Endodermal cell (in vitro differentiated cells): ENCODE data around the gene LRIT3. TPM values are rescaled to one million over a fixed set of nuclear protein-coding genes. Genes with fewer than 3 reads are reported as not detected.

Experiments used
- DNase-seq: peaks from one replicate; pipeline ENCODE4 v3.0.0-alpha.2; 2017
- H3K27ac ChIP-seq: 2 replicates; pipeline ENCODE4 v1.5.1; 2013; ENCODE audit warnings: mild to moderate bottlenecking, low read depth, low read length, moderate library complexity
- H3K27me3 ChIP-seq: 2 replicates; pipeline ENCODE4 v1.6.1; 2013; ENCODE audit warnings: mild to moderate bottlenecking, low read length, moderate library complexity; ENCODE audit not compliant: insufficient read depth, control insufficient read depth, poor library complexity, severe bottlenecking
- H3K36me3 ChIP-seq: 2 replicates; pipeline ENCODE4 v1.7.0; 2013; ENCODE audit warnings: mild to moderate bottlenecking, low read length, moderate library complexity; ENCODE audit not compliant: control insufficient read depth, insufficient read depth
- H3K4me1 ChIP-seq: one replicate; pipeline ENCODE4 v1.7.0; 2013; ENCODE audit warnings: low read length; ENCODE audit not compliant: control insufficient read depth, insufficient read depth
- H3K4me3 ChIP-seq: 2 replicates; pipeline ENCODE4 v1.5.1; 2013; ENCODE audit warnings: mild to moderate bottlenecking, low read length, moderate library complexity
- H3K9ac ChIP-seq: 2 replicates; pipeline ENCODE4 v1.6.1; 2013; ENCODE audit warnings: mild to moderate bottlenecking, low read length, moderate library complexity; ENCODE audit not compliant: poor library complexity, severe bottlenecking; ENCODE audit errors: extremely low read depth
- H3K9me3 ChIP-seq: 2 replicates; pipeline ENCODE4 v1.6.1; 2013; ENCODE audit warnings: mild to moderate bottlenecking, low read length, moderate library complexity; ENCODE audit not compliant: control insufficient read depth
- H3K27ac Mint-ChIP-seq: 2 replicates; pipeline ENCODE4 v1.8.0; 2020; ENCODE audit warnings: mixed read lengths
- H3K27me3 Mint-ChIP-seq: 2 replicates; pipeline ENCODE4 v1.8.0; 2021; ENCODE audit warnings: mild to moderate bottlenecking, mixed read lengths; ENCODE audit not compliant: insufficient read depth
- H3K36me3 Mint-ChIP-seq: 2 replicates; pipeline ENCODE4 v1.8.0; 2020; ENCODE audit warnings: low read depth, mixed read lengths
- H3K4me1 Mint-ChIP-seq: 2 replicates; pipeline ENCODE4 v1.8.0; 2020; ENCODE audit warnings: mixed read lengths
- H3K4me3 Mint-ChIP-seq: 2 replicates; pipeline ENCODE4 v1.8.0; 2020; ENCODE audit warnings: mild to moderate bottlenecking, moderate library complexity, mixed read lengths
- H3K9me3 Mint-ChIP-seq: 2 replicates; pipeline ENCODE4 v1.8.0; 2020; ENCODE audit warnings: mild to moderate bottlenecking, mixed read lengths
- WGBS, 2 experiments: methylation state at CpG; one replicate each; pipeline versions ENCODE4 v1.1.5 to v1.1.7; 2013; ENCODE audit warnings: missing lambda C conversion rate in 2 of 2, mixed read lengths in 1 of 2; ENCODE audit not compliant: insufficient coverage in 1 of 2, insufficient read length in 1 of 2; 5-methylcytosine and 5-hydroxymethylcytosine counted together
- total RNA-seq, 2 donors: library from RNA; stranded (reverse); fragmentation: NEBNext Ultra II Directional in 1 of 2; extraction: Animal tissue kit (Norgen Biotek cat#: 25700) in 1 of 2; gene quantifications; 2 replicates in 1 of 2; 3 replicates in 1 of 2; pipeline ENCODE4 v1.2.1, GENCODE V29; 2021
- TF ChIP-seq, protein P1 (sequence below): fragments of 200-600 bp; sonication (generic); conservative IDR thresholded peaks from 2 replicates; pipeline ENCODE4 v1.5.0; 2021; ENCODE audit warnings: antibody characterized with exemption, mild to moderate bottlenecking

The LRIT3 gene
- total RNA-seq, 2 donors from 2014 or later, result 1.5 to 3.1 TPM

GRCh38 chr4:109816082-109816442 is 31.8 kb upstream of the LRIT3 start:
- H3K9me3 ChIP-seq, result no peaks in the 10 kb centered on the region
- no peaks in the 10 kb centered on the region for H3K27me3 ChIP-seq
- H3K4me3 Mint-ChIP-seq, result peak overlapping the region; percentile 97
- H3K27me3 Mint-ChIP-seq, result no peaks in the 10 kb centered on the region
- WGBS, 2 experiments, result 0% methylated on average over 5 to 19 of the region's 19 CpGs
- no peaks in the 10 kb centered on the region for H3K4me1 ChIP-seq
- H3K4me3 ChIP-seq, result peak overlapping the region; percentile 97
- TF ChIP-seq, protein P1, sequence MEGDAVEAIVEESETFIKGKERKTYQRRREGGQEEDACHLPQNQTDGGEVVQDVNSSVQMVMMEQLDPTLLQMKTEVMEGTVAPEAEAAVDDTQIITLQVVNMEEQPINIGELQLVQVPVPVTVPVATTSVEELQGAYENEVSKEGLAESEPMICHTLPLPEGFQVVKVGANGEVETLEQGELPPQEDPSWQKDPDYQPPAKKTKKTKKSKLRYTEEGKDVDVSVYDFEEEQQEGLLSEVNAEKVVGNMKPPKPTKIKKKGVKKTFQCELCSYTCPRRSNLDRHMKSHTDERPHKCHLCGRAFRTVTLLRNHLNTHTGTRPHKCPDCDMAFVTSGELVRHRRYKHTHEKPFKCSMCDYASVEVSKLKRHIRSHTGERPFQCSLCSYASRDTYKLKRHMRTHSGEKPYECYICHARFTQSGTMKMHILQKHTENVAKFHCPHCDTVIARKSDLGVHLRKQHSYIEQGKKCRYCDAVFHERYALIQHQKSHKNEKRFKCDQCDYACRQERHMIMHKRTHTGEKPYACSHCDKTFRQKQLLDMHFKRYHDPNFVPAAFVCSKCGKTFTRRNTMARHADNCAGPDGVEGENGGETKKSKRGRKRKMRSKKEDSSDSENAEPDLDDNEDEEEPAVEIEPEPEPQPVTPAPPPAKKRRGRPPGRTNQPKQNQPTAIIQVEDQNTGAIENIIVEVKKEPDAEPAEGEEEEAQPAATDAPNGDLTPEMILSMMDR, result no peak
- peak overlapping the region; percentile 73 for H3K27ac ChIP-seq
- peak overlapping the region; percentile 99 for H3K27ac Mint-ChIP-seq
- DNase-seq, result no peak
- H3K36me3 ChIP-seq, result peaks cover 37% of the 10 kb centered on the region
- peaks cover 27% of the 10 kb centered on the region for H3K4me1 Mint-ChIP-seq
- peak overlapping the region; percentile 92 for H3K9ac ChIP-seq
- H3K36me3 Mint-ChIP-seq, result peaks cover 38% of the 10 kb centered on the region
- H3K9me3 Mint-ChIP-seq, result no peaks in the 10 kb centered on the region

- peak overlapping the region; percentile 97 for H3K4me3 Mint-ChIP-seq
- peaks cover 47% of the 10 kb centered on the region for H3K36me3 Mint-ChIP-seq
- H3K27me3 Mint-ChIP-seq, result no peaks in the 10 kb centered on the region
- Histone ChIP-seq H3K9me3 (no peaks in the 10 kb centered on the region), H3K4me3 (peak overlapping the region; percentile 97), H3K27ac (no peak overlapping the region), H3K36me3 (peaks cover 46% of the 10 kb centered on the region), H3K27me3 (no peaks in the 10 kb centered on the region), H3K4me1 (no peaks in the 10 kb centered on the region), H3K9ac (peak overlapping the region; percentile 92)
- H3K4me1 Mint-ChIP-seq, result peaks cover 27% of the 10 kb centered on the region
- no peaks in the 10 kb centered on the region for H3K9me3 Mint-ChIP-seq
- DNase-seq, result no peak
- WGBS, 2 experiments, result 82 to 86% methylated on average over 1 of the region's 1 CpG
- TF ChIP-seq, protein P1, result no peak
- H3K27ac Mint-ChIP-seq, result peak overlapping the region; percentile 99
Measured at GRCh38 chr4:109816894-109817293, 31.0 kb upstream of the LRIT3 start.

DNA sequence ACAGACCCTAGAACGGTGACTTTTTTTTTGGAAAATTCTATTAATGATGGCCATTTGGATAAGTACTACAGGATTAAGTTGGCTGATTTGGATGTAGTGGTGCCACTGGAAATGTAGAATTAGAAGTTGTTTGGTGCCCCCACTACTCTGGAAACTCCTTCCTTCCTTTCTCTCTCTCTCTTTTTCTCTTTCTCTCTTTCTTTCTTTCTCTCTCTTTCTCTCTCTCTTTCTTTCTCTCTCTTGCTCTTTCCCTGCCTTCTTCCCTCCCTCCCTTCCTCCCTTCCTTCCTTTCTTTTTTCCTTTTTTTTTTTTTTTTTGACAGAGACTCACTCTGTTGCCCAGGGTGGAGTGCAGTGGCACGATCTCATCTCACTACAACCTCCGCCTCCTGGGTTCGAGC is 29.6 kb upstream of the LRIT3 start:
- H3K27ac ChIP-seq, result no peak overlapping the region
- peaks cover 59% of the 10 kb centered on the region for H3K36me3 ChIP-seq
- Mint-ChIP-seq H3K4me1 (peaks cover 27% of the 10 kb centered on the region), H3K27ac (no peak overlapping the region), H3K36me3 (peaks cover 56% of the 10 kb centered on the region), H3K27me3 (no peaks in the 10 kb centered on the region), H3K4me3 (no peak overlapping the region), H3K9me3 (no peaks in the 10 kb centered on the region)
- no peak overlapping the region for H3K9ac ChIP-seq
- TF ChIP-seq, protein P1, result no peak
- no peak for DNase-seq
- WGBS, 2 experiments, result 97% methylated on average over 4 of the region's 4 CpGs; no CpG with 5 or more reads in 1 of the 2 experiments
- no peaks in the 10 kb centered on the region for H3K9me3 ChIP-seq
- no peak overlapping the region for H3K4me3 ChIP-seq
- H3K27me3 ChIP-seq, result no peaks in the 10 kb centered on the region
- no peaks in the 10 kb centered on the region for H3K4me1 ChIP-seq
